Bronchial epithelial cell (primary cell): ENCODE measurements around the gene PHC2. TPM values are rescaled to one million over a fixed set of nuclear protein-coding genes. Genes with fewer than 3 reads are reported as not detected.

Experiments
- DNase-seq: peaks from one replicate; pipeline ENCODE4 v3.0.0-alpha.2; 2010; ENCODE audit warnings: low read depth
- FAIRE-seq: peaks from 2 replicates; lab custom pipeline; 2011; peaks lifted over from hg19 to GRCh38; lab: Jason Lieb, UNC
- H3K27me3 ChIP-seq: 2 replicates; pipeline ENCODE4 v1.5.1; 2011; ENCODE audit warnings: low read length; ENCODE audit not compliant: control insufficient read depth, insufficient read depth
- H3K36me3 ChIP-seq: 2 replicates; pipeline ENCODE4 v1.5.1; 2011; ENCODE audit warnings: low read length; ENCODE audit not compliant: control insufficient read depth, insufficient read depth
- H3K4me3 ChIP-seq: 2 replicates; pipeline ENCODE4 v1.5.1; 2011; ENCODE audit warnings: mild to moderate bottlenecking, low read depth, low read length, control low read depth
- total RNA-seq: library from RNA; depleted of rRNA; stranded (reverse); fragments of >200 nt; gene quantifications from 2 replicates; pipeline ENCODE4 v1.2.1, GENCODE V29; 2014
- TF ChIP-seq, protein P1 (sequence below): IDR thresholded peaks from 2 replicates; pipeline ENCODE4 v1.5.1; 2011; ENCODE audit warnings: mild to moderate bottlenecking, moderate library complexity, low read length, control low read depth, inconsistent platforms; ENCODE audit not compliant: insufficient read depth, severe bottlenecking

Gene PHC2, protein sequence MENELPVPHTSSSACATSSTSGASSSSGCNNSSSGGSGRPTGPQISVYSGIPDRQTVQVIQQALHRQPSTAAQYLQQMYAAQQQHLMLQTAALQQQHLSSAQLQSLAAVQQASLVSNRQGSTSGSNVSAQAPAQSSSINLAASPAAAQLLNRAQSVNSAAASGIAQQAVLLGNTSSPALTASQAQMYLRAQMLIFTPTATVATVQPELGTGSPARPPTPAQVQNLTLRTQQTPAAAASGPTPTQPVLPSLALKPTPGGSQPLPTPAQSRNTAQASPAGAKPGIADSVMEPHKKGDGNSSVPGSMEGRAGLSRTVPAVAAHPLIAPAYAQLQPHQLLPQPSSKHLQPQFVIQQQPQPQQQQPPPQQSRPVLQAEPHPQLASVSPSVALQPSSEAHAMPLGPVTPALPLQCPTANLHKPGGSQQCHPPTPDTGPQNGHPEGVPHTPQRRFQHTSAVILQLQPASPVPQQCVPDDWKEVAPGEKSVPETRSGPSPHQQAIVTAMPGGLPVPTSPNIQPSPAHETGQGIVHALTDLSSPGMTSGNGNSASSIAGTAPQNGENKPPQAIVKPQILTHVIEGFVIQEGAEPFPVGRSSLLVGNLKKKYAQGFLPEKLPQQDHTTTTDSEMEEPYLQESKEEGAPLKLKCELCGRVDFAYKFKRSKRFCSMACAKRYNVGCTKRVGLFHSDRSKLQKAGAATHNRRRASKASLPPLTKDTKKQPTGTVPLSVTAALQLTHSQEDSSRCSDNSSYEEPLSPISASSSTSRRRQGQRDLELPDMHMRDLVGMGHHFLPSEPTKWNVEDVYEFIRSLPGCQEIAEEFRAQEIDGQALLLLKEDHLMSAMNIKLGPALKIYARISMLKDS
- 19.7 and 32.1 TPM in 2 replicates for total RNA-seq

DNA sequence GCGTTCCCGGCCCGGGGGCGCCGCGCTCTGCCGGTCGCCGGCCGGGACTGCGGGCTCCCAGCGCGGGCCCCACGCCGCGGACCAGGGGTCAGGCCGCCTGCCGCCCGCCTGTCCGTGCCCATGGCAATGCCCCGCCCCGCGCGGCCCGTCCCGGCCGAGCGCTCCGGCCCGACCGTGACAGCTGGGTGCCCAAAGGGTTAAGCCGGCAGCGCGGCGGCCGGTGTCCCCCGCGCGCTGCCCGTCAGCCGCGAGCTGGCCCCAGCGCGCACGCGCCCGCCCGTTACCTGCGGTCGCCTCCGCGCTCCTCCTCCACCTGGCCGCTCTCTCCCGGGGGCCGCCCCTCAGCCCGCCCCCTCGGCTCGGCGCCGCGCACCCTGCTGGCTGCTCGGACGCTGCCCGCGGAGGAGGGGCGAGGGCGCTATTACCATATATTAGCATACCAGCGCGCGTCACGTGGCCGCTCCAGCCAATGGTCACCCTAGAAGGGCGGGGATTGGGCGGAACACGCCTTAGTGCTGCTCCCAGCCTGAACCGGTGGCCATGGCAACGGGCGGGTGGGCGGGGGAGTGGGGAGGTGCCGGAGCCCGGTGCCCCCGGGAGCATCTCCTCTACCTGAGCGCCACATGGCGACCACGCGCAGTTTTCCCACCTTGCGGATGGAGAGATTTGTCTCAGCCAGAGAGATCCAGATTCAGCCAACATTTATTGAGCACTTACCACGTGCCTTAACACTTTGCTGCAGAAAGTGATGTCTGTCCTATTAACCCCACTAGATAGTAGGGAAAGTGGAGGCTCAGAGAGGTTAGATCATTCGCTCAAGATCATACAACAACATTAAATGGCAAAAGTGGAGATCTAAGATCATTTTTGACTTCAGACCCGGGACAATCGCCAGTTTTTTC is at the start of gene PHC2:
Gene PHC2 (minus strand): TSS at position 404 of the 902 bp plus-strand sequence. CDS start 55,556 bp downstream, outside the sequence.
- FAIRE-seq, result no peak

DNA sequence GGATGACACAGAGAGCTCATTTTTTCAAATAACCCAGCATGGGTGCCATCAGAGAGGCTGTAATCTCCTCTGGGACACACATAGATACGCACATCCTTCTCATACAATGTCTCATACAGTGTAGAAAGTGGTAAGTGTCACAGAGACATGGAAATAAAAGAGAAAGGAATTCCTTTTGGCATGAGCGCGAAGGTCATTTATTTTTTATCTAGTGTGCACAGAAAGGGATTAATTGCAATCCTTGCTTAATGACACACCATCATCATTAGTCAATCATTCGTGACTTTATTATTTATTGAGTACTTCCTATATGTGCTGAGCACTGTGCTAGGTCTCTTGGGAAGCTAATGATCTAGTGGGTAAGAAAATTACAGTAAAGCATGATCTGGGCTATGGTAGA is 46.6 kb upstream of the PHC2 start:
- H3K4me3 ChIP-seq, result no peak overlapping the region
- H3K36me3 ChIP-seq, result no peaks in the 10 kb centered on the region
- no peaks in the 10 kb centered on the region for H3K27me3 ChIP-seq
- TF ChIP-seq, protein P1, sequence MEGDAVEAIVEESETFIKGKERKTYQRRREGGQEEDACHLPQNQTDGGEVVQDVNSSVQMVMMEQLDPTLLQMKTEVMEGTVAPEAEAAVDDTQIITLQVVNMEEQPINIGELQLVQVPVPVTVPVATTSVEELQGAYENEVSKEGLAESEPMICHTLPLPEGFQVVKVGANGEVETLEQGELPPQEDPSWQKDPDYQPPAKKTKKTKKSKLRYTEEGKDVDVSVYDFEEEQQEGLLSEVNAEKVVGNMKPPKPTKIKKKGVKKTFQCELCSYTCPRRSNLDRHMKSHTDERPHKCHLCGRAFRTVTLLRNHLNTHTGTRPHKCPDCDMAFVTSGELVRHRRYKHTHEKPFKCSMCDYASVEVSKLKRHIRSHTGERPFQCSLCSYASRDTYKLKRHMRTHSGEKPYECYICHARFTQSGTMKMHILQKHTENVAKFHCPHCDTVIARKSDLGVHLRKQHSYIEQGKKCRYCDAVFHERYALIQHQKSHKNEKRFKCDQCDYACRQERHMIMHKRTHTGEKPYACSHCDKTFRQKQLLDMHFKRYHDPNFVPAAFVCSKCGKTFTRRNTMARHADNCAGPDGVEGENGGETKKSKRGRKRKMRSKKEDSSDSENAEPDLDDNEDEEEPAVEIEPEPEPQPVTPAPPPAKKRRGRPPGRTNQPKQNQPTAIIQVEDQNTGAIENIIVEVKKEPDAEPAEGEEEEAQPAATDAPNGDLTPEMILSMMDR, result no peak
- DNase-seq (no peak), FAIRE-seq (no peak)

More for the DNA sequence above, at the start of gene PHC2:
- TF ChIP-seq, protein P1, result peak; percentile 32
- DNase-seq, result peak; percentile 91
- no peaks in the 10 kb centered on the region for H3K36me3 ChIP-seq
- H3K27me3 ChIP-seq, result no peaks in the 10 kb centered on the region
- H3K4me3 ChIP-seq, result peak within 1 kb of the TSS; percentile 66

DNA sequence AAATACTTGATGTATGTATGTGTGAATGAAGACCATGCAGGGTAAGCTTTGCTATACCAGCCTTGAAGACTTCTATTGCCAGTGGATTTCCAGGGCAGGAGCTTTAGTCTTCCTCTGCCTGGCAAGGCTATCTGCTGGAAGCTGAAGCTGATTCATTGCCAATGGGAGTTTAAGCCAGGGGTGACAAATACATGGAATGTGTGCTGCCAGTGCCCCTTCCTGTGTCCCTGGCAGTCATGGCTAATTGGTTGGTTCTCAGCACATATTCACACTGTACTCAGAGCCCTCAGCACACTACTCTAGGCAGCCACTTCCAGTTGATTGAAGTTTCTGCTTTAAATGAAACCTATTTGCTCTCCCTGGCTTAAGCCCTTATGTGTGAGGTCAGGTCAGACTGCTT is 43.0 kb upstream of the PHC2 start:
- Histone ChIP-seq H3K36me3 (no peaks in the 10 kb centered on the region), H3K4me3 (no peak overlapping the region), H3K27me3 (no peaks in the 10 kb centered on the region)
- TF ChIP-seq, protein P1, result no peak
- DNase-seq (peak; percentile 25), FAIRE-seq (no peak)

DNA sequence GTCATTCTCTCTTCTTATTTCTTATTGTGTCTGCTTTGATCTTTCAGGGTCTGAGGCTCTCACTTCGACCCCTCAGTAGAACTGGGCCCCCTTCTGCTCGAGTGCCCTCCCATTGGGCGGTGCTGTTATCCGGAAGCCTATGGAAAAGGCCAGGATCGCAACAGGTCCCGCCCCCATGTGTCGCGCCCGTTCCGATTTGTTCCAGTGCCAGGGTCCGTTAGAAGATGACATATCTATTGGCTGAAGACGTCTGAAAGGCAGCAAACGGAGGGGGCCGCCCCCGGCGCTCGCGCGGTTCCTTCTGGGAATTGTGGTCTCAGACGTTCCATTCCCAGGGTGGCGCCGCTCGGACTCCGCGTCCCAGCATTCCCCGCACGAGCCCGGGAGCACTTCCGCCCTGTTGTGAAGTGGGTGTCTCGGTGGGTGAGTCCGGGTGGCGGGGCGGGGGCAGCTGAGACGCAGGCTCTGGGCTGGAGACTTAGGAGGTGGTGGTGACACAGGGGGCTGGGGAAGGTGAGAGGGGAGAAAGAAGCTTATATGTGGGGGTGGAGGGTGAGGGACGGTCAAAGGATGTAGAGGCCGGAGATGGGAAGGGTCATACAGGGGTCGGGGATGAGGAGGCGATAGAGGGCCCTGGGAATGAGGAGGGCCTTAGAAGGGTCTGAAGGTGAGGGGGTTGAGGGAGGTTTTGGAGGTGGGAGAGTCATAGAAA is 41.5 kb upstream of the PHC2 start, which contains the start of gene ZSCAN20:
Gene ZSCAN20 (plus strand): TSS at position 377 of the 712 bp plus-strand sequence. CDS start 6,644 bp downstream, outside the sequence.
- H3K4me3 ChIP-seq, result peak within 1 kb of the TSS; percentile 67
- H3K27me3 ChIP-seq, result no peaks in the 10 kb centered on the region
- FAIRE-seq (no peak), DNase-seq (peak; percentile 93)
- TF ChIP-seq, protein P1, result no peak
- no peaks in the 10 kb centered on the region for H3K36me3 ChIP-seq

DNA sequence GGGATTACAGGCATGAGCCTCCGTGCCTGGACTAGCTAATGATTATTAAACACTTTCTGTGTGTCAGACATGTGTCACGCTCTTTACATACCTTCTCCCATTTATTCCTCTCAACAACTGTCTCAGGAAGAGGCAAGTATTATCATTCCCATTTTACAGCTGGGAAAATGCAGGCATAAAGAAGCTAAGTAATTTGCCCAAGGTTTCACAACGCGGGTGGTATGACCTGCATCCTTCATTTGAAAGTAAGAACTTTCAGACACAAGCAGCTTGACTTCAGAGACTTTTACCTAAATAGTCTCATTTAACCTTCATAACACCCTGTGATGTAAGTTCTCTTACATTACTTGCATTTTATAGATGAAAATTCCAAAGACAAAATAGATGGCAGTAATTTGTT is 40.5 kb upstream of the PHC2 start:
- TF ChIP-seq, protein P1, result no peak
- no peak for FAIRE-seq
- peak; percentile 15 for DNase-seq
- H3K4me3 ChIP-seq, result no peak overlapping the region
- no peaks in the 10 kb centered on the region for H3K27me3 ChIP-seq
- H3K36me3 ChIP-seq, result no peaks in the 10 kb centered on the region
